Immature natural killer cell (primary cell): ENCODE measurements around the gene CA12. TPM values are rescaled to one million over a fixed set of nuclear protein-coding genes. Genes with fewer than 3 reads are reported as not detected.
"Not testable (repeated sequence)": the region's sequence is repeated elsewhere in the genome, so short reads cannot be mapped to it uniquely, and the experiment has no call there.

Experiments used
- DNase-seq, 3 donors: peaks; one replicate each; pipeline ENCODE4 v3.0.0; 2022; ENCODE audit warnings: mixed read lengths in 1 of 3
- H3K27ac Mint-ChIP-seq, 6 donors: one replicate each; pipeline ENCODE4 v1.8.0; 2020; ENCODE audit warnings: mixed read lengths in 6 of 6, mild to moderate bottlenecking in 5 of 6, inconsistent platforms in 4 of 6, moderate library complexity in 3 of 6
- H3K27me3 Mint-ChIP-seq, 3 donors: one replicate each; pipeline ENCODE4 v1.8.0; 2020 to 2021; ENCODE audit warnings: low read depth in 3 of 3, mild to moderate bottlenecking in 3 of 3, mixed read lengths in 3 of 3, moderate library complexity in 3 of 3, inconsistent platforms in 1 of 3
- H3K36me3 Mint-ChIP-seq, 3 donors: one replicate each; pipeline ENCODE4 v1.8.0; 2020; ENCODE audit warnings: mixed read lengths in 3 of 3, inconsistent platforms in 2 of 3, mild to moderate bottlenecking in 2 of 3
- H3K4me1 Mint-ChIP-seq, 2 donors: one replicate each; pipeline ENCODE4 v1.8.0; 2020; ENCODE audit warnings: inconsistent platforms in 2 of 2, mild to moderate bottlenecking in 2 of 2, mixed read lengths in 2 of 2, moderate library complexity in 1 of 2
- H3K4me3 Mint-ChIP-seq, 5 donors: one replicate each; pipeline ENCODE4 v1.8.0; 2020; ENCODE audit warnings: mild to moderate bottlenecking in 5 of 5, mixed read lengths in 5 of 5, inconsistent platforms in 3 of 5, moderate library complexity in 3 of 5
- H3K9me3 Mint-ChIP-seq, 6 donors: one replicate each; pipeline ENCODE4 v1.8.0; 2020; ENCODE audit warnings: mild to moderate bottlenecking in 6 of 6, mixed read lengths in 6 of 6, inconsistent platforms in 4 of 6, moderate library complexity in 3 of 6
- polyA plus RNA-seq, 3 donors: library from polyadenylated mRNA; unstranded; fragments of 300-500 nt; fragmentation: Illumina TruSeq; gene quantifications; one replicate each; pipeline ENCODE4 v1.2.3, GENCODE V29; 2021

CA12 gene
- polyA plus RNA-seq, 3 donors from 2014 or later = not detected

DNA sequence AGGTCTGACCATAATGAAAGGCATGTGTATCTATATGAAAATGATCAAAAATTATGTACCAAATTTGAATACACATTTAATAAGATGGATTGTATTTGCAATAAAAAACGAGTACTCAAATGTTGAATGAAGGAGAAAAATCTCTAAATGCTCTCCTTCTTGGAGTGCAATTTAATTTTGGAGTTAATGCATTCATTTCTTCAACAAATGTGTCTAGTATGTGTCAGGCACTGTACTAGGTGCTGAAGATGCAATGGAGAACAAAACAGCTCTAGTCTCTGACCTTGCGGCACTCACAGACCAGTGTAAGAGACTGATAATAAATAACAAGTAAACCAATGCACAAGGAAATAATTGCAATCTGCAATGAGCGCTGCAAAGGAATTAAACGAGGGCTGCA is 28.8 kb downstream of the CA12 start:
- Mint-ChIP-seq H3K4me3 (no peak overlapping the region), H3K27me3 (no peaks in the 10 kb centered on the region), H3K27ac (no peak overlapping the region), H3K36me3 (no peaks in the 10 kb centered on the region), H3K4me1 (no peaks in the 10 kb centered on the region), H3K9me3 (no peaks in the 10 kb centered on the region)
- no peak for DNase-seq

DNA sequence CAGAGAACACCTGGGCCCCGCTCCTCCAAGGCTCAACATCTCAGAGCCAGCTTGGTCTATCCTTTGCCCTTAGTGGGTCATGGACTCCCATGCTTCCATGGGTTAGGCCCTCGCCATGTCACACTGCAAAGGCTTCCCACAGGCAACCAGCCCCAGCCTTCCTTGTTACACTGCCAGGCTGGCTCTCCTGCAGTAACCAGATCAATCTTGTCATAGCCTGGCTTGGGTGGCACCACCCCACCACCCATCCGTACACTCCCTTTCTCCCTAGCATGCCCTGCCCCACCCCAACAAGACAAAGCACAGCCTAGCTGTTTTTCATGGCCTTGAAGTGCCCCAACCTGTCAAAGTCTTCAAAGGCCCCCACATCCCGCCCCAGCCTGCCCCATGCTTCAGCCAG is 30.5 kb downstream of the CA12 start:
- DNase-seq = no peak
- no peak overlapping the region for H3K27ac Mint-ChIP-seq
- no peak overlapping the region for H3K4me3 Mint-ChIP-seq
- H3K9me3 Mint-ChIP-seq = no peaks in the 10 kb centered on the region
- no peaks in the 10 kb centered on the region for H3K4me1 Mint-ChIP-seq
- H3K36me3 Mint-ChIP-seq = no peaks in the 10 kb centered on the region
- H3K27me3 Mint-ChIP-seq = no peaks in the 10 kb centered on the region

DNA sequence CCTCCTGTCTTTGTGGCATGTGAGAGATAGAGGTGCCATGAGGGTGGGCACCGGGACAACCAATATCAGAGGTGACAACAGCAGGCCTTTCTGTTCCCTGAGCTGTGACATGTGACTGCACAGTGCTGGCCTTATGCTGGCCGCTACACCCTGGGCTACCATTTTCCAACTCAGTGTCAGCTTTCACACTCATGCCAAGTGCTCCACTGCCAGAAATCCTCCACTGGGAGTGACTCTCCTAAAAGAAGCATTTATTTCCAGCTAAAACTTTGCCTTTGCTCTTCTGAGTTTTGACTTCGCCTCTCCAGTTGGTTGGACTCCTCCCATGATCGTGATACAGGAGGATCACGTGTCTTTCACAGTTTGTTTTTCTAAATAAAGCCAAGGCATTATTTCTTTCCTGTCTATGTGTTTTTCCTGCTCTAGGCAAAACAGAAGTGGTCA is 31.4 kb downstream of the CA12 start:
- H3K27ac Mint-ChIP-seq = no peak overlapping the region
- DNase-seq = no peak
- no peaks in the 10 kb centered on the region for H3K36me3 Mint-ChIP-seq
- H3K4me3 Mint-ChIP-seq = no peak overlapping the region
- no peaks in the 10 kb centered on the region for H3K27me3 Mint-ChIP-seq
- no peaks in the 10 kb centered on the region for H3K4me1 Mint-ChIP-seq
- H3K9me3 Mint-ChIP-seq = no peaks in the 10 kb centered on the region

DNA sequence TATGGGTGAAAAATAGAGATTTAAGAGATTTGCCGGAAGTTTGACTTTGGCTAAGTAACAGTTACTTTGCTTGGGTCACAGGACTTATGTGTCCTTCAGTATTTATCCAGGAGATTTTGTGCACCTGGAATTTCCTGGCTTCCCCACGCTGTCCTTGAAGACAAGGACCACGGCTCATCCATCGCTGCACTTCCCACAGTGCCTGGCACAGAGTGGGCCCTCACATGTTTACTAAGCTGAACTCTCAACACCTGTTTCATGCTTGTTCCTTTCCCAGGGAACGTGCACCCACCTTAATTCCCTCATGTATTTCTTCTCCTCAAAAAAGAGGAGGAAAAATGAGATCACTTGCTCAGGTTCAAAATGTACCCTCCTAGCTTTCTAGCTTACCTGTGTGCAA is 32.0 kb downstream of the CA12 start:
- H3K27ac Mint-ChIP-seq = no peak overlapping the region
- H3K4me1 Mint-ChIP-seq = no peaks in the 10 kb centered on the region
- no peaks in the 10 kb centered on the region for H3K9me3 Mint-ChIP-seq
- no peak for DNase-seq
- H3K36me3 Mint-ChIP-seq = no peaks in the 10 kb centered on the region
- no peak overlapping the region for H3K4me3 Mint-ChIP-seq
- peaks cover 0 to 2% (median 0%) of the 10 kb centered on the region in 3 donors for H3K27me3 Mint-ChIP-seq

DNA sequence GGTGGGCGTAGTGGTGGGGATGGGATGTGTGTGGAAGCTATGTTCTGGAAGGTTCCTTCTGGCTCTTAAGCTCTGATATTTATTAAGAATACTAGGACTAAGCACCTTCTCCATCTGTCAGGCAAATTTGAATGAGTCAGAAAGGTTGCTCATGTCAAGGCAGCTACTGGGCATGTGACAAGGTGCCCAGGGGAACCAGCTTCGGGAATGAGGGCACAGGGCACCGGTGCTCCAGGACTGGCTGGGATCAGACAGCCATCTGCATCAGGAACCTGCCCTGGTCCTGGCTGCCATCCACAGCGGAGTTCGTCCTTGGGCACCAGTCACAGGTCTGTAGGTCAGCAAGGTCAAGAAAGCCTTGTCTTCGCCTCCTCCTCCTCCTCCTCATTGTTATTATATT is 32.5 kb downstream of the CA12 start:
- H3K36me3 Mint-ChIP-seq = no peaks in the 10 kb centered on the region
- peaks cover 0 to 2% (median 0%) of the 10 kb centered on the region in 3 donors for H3K27me3 Mint-ChIP-seq
- no peaks in the 10 kb centered on the region for H3K4me1 Mint-ChIP-seq
- no peaks in the 10 kb centered on the region for H3K9me3 Mint-ChIP-seq
- no peak overlapping the region for H3K4me3 Mint-ChIP-seq
- DNase-seq = no peak
- no peak overlapping the region for H3K27ac Mint-ChIP-seq

DNA sequence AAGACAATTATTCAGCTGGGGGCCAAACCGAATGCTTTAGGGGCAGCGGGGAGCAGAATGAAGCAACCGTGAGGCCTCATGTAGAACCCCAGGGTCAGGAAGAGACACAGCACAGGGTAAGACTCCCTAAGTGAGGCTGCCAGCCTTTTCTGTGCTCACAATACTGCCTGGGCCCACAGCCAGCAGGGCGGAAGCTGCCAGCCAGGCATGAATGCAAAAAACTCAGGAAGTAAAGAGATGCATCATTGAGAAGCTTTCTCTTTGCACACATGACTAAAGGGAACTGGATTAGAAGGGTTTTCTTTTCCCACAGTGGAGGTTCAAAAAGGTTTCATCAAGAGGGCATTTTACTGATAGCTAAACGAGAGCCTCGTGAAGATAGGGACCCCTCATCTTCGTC is 33.3 kb downstream of the CA12 start:
- no peak for DNase-seq
- no peaks in the 10 kb centered on the region for H3K36me3 Mint-ChIP-seq
- H3K9me3 Mint-ChIP-seq = no peaks in the 10 kb centered on the region
- H3K4me1 Mint-ChIP-seq = no peaks in the 10 kb centered on the region
- H3K4me3 Mint-ChIP-seq = no peak overlapping the region
- no peak overlapping the region for H3K27ac Mint-ChIP-seq
- peaks cover 0 to 2% (median 0%) of the 10 kb centered on the region in 3 donors for H3K27me3 Mint-ChIP-seq

DNA sequence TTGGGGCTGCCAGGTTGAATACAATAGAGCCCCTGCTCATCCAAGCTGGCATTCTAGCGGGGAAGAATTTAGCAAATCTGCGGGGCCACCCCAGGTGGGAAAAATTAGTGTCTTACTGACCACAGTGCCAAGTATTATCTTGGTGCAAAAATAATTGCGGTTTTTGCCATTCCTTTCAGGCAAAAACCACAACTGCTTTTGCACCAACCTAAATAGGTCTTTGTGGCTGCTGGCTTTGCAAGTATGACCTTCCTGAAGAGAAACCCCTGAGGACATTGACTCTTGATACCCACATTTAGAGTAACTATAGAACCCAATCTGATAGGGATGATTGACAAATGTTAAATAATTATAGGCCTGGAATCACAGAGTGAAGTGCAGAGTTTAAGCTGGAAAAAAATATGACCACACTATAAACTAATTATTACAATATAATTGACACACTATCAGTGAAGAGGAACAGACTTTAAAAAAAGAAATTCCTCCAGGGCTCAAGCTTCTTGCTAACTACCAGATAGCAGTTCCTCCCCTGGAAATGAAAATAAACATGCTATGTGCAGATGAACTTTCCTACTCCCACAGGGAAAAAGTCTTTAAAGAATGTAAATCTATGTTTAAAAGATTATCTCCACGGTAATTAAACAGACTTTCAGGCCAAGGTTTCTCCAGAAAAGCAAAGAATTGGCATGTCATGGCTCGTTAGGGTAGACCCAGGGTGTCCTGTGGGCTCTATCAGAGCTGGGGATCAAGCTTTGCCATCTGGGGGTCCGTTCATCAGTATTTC is 34.4 kb downstream of the CA12 start:
- H3K4me3 Mint-ChIP-seq = no peak overlapping the region
- no peaks in the 10 kb centered on the region for H3K36me3 Mint-ChIP-seq
- H3K9me3 Mint-ChIP-seq = no peaks in the 10 kb centered on the region
- H3K27me3 Mint-ChIP-seq = peaks cover 0 to 2% (median 0%) of the 10 kb centered on the region in 3 donors
- H3K27ac Mint-ChIP-seq = no peak overlapping the region
- no peak for DNase-seq
- no peaks in the 10 kb centered on the region for H3K4me1 Mint-ChIP-seq

DNA sequence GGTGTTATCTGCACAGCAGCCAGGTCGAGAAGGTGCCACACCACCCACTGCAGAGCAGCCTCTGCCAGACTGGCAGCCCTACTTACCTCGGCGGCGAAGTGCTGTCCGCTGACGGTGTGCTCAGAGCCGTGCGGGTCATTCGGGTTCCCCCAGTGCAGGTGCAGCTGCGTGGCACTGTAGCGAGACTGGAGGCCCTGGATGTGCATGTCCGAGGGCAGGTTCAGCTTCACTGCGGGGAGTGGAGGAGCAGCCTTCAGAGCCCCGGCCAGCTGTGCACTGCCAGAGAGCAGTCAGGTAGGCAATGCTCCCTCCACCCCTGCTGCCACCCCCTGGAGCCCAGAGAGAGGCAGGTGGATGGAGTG is 36.3 kb downstream of the CA12 start:
- no peak for DNase-seq
- no peak overlapping the region for H3K27ac Mint-ChIP-seq
- peaks cover 0 to 2% (median 0%) of the 10 kb centered on the region in 3 donors for H3K27me3 Mint-ChIP-seq
- H3K36me3 Mint-ChIP-seq = no peaks in the 10 kb centered on the region
- H3K4me3 Mint-ChIP-seq = no peak overlapping the region
- H3K4me1 Mint-ChIP-seq = no peaks in the 10 kb centered on the region
- H3K9me3 Mint-ChIP-seq = no peaks in the 10 kb centered on the region

DNA sequence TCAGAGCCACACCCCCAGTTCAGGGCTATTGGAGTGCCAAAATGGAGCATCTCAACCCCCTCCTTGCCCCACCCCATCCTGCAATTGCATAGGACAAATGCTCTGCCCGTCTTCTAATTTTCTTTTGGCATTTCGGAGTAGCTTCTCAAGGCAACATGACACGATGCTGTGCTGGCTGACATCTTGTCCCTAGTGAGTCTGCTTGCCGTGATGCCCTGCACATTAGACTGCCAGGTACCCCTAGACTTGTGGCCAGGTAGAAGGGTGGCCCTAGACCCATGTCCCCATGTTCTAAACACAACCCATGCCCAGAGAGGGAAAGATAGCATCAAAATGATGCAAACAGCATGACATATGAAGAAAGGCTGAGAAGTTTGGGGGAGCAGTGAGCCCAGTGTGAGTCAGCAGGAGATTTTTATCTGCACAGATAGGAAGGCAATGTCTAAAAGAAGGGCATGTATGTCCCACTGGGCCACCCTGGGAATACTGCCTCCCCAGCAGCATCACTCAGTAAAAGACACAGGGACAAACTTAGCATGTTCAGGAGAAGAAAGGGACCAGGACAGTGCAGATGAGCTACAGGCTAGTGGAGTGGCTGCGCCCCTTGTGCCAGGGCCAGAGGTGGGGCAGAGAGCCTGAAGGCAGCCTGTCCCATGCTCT is 36.8 kb downstream of the CA12 start:
- Mint-ChIP-seq H3K36me3 (no peaks in the 10 kb centered on the region), H3K27me3 (peaks cover 0 to 2% (median 0%) of the 10 kb centered on the region in 3 donors), H3K4me1 (no peaks in the 10 kb centered on the region), H3K4me3 (no peak overlapping the region), H3K27ac (no peak overlapping the region), H3K9me3 (no peaks in the 10 kb centered on the region)
- DNase-seq = no peak

DNA sequence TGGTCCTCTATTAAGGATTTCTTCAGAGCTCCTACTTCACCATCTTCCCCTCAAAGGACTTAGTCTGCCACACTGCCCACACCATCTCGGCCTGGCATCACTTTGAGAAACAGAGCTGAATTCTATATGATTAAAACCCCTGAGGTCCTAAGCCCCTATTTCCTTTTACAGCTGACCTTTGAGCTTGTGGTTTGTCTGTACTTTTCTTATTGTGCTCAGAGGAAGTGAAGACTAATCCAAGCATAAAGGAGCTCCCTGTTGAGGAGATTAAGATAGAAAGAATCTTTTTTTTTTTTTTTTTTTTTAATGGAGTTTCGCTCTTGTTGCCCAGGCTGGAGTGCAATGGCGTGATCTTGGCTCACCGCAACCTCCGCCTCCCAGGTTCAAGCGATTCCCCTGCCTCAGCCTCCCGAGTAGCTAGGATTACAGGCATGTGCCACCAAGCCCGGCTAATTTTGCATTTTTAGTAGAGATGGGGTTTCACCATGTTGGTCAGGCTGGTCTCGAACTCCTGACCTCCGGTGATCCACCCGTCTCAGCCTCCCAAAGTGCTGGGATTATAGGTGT is 38.6 kb downstream of the CA12 start:
- not testable (repeated sequence) for H3K36me3 Mint-ChIP-seq, H3K4me1 Mint-ChIP-seq, H3K27ac Mint-ChIP-seq, H3K9me3 Mint-ChIP-seq, H3K4me3 Mint-ChIP-seq, H3K27me3 Mint-ChIP-seq, DNase-seq

DNA sequence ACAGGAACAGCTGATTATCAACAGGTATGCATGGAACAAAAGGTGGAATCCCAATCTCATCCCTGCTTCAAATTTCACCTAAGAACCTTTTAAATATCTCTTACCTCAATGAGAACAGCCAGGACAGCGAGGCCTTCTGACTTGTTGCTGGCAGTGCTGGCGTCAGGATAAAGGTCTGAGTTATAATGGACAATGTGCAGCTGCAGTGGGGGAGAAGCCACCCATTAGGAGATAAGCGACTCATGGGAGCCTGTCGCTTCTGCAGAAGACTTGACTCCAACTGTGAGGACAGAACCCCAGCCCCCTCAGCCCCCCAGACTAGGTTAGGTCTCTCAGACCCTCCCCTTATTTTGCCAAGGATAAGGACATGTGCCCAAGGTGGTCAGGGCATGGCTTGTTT is 39.7 kb downstream of the CA12 start:
- H3K36me3 Mint-ChIP-seq = no peaks in the 10 kb centered on the region
- DNase-seq = no peak
- H3K27me3 Mint-ChIP-seq = peaks cover 0 to 4% (median 0%) of the 10 kb centered on the region in 3 donors
- H3K4me1 Mint-ChIP-seq = no peaks in the 10 kb centered on the region
- H3K9me3 Mint-ChIP-seq = no peaks in the 10 kb centered on the region
- H3K4me3 Mint-ChIP-seq = no peak overlapping the region
- H3K27ac Mint-ChIP-seq = no peak overlapping the region

DNA sequence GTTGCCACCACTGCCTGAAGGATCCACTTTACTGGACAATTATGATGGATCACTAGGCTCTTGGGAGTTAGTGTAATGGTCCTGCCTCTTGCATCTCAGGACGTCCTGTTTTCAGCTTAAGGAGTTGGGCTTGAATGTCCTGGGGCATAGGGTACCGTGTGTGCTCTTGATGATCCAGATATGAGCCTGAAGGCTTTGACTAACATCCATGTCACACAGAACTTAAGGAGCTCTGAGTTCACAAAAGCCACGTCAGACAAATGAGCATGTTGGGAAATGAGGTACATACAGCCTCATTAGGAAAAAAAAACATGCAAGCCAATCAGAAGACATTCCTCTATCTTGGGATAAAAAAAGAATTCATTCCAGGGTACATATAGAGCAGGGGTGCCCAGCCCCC is 40.8 kb downstream of the CA12 start:
- Mint-ChIP-seq H3K36me3 (no peaks in the 10 kb centered on the region), H3K4me3 (no peak overlapping the region), H3K27me3 (peaks cover 0 to 4% (median 0%) of the 10 kb centered on the region in 3 donors), H3K27ac (no peak overlapping the region), H3K9me3 (no peaks in the 10 kb centered on the region), H3K4me1 (no peaks in the 10 kb centered on the region)
- no peak for DNase-seq

DNA sequence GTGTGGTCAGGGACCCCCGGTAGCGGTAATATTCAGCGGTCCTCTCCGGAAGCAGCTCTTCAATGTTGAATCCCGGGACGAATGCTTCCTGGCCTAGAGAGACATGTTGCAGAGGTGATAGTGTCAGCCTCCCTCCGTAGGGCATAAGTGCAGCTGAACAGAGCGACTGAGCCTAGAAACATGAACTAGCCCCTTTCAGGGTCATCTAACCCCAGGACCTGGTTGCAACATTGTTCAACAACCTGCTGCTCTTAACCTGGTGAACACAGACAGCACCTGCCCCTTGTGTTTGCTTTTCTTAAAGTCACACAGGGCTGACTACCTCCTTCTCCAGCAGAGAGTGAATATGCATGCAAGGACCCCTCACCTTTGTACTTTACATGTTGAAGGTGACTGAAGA is 41.3 kb downstream of the CA12 start:
- Mint-ChIP-seq H3K36me3 (no peaks in the 10 kb centered on the region), H3K4me3 (no peak overlapping the region), H3K9me3 (no peaks in the 10 kb centered on the region), H3K27me3 (peaks cover 0 to 4% (median 0%) of the 10 kb centered on the region in 3 donors), H3K27ac (no peak overlapping the region), H3K4me1 (no peaks in the 10 kb centered on the region)
- DNase-seq = no peak

DNA sequence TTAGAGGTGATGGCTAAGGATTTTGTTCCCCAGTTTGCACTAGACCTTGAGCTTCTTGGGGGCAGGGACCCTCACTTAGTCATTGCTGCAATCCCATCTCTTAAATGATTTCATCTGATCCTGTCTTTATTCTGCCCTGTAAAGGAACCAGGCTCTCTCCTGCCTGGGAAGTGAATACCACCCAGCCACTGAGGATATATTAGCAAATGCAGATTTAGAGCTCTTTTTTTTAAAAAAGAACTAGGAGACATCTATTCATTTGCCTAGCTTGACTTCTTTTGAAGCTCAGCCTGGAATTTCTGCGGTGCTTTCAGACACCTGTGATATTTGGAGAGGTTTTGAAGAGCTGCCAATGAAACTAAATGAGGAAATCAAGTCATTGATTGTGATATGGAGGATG is 41.8 kb downstream of the CA12 start:
- peaks cover 0 to 2% (median 0%) of the 10 kb centered on the region in 3 donors for H3K27me3 Mint-ChIP-seq
- no peaks in the 10 kb centered on the region for H3K9me3 Mint-ChIP-seq
- DNase-seq = no peak
- no peak overlapping the region for H3K27ac Mint-ChIP-seq
- H3K4me3 Mint-ChIP-seq = no peak overlapping the region
- H3K4me1 Mint-ChIP-seq = no peaks in the 10 kb centered on the region
- H3K36me3 Mint-ChIP-seq = no peaks in the 10 kb centered on the region
